Measurements from ENCODE around the gene SENP8. TPM values are rescaled to one million over a fixed set of nuclear protein-coding genes. Genes with fewer than 3 reads are reported as not detected.

Gene SENP8
- total and polyA plus RNA-seq, 2 of the 13 experiments (the other 11 are each of a cell fraction or from before 2014, with no cell fraction given), result 2.7 to 3.0 TPM

DNA sequence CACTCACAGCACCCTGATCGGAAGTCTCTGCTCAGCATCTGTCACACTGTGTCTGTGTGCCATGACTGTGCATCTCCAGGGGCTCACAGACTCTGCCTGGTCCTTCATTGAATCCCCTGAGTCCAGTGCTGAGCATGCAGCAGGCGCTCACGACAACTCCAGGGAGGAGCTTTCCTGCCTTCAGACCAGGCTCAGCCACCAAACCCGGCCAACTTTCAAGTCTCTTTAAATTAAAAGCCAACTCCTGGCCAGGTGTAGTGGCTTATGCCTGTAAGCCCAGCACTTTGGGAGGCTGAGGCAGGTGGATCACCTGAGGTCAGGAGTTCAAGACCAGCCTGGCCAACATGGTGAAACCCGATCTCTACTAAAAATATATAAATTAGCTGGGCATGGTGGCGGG lies 55.2 kb downstream of the SENP8 start:
- Histone ChIP-seq H3K27ac (ENCODE audit: extremely low read length, insufficient read depth, low read length) (no peak overlapping the region), H3K4me3 (replicated peaks in 1 of 3; ENCODE audit: insufficient read depth in 1 of 3, low read depth in 2 of 3, low read length in 3 of 3) (no peak overlapping the region), H3K9ac (ENCODE audit: insufficient read depth, low read depth, low read length) (no peak overlapping the region), H3K27me3 (ENCODE audit: control insufficient read depth in 1 of 2, insufficient read depth in 2 of 2, low read length in 2 of 2) (peaks cover 2 to 72% of the 10 kb centered on the region in 2 experiments; a peak in 4 of 5 replicates), H3K4me2 (ENCODE audit: low read depth, low read length) (no peak overlapping the region), H3K9me3 (ENCODE audit: low read length) (no peaks in the 10 kb centered on the region), H3K79me2 (ENCODE audit: insufficient read depth, low read length) (no peaks in the 10 kb centered on the region), H3K36me3 (replicated peaks in 1 of 2; ENCODE audit: control insufficient read depth in 1 of 2, insufficient read depth in 2 of 2, low read length in 2 of 2) (no peaks in the 10 kb centered on the region), H2AFZ (ENCODE audit: low read length) (no peak overlapping the region), H3K4me1 (ENCODE audit: insufficient read depth, low read length) (peaks cover 17% of the 10 kb centered on the region), H4K20me1 (ENCODE audit: insufficient read depth, low read length) (no peaks in the 10 kb centered on the region)
- ATAC-seq (no peak), FAIRE-seq (no peak), DNase-seq (ENCODE audit: low spot score) (no peak)
- CTCF ChIA-PET (ENCODE audit: low intra/inter-chr PET ratio, low total read pairs), result no interaction called here
- 60% methylated on average over 3 of the region's 6 CpGs for WGBS (ENCODE audit: low lambda C conversion rate)
- in situ Hi-C loops (cut with HindIII; ENCODE audit: extremely low pct_ligation_motif_present, low pct_unique_long_range_greater_than_20kb) (no loop called here), intact Hi-C loops (cut with micrococcal nuclease; ENCODE audit: unreplicated experiment) (no loop called here)
- POLR2A ChIA-PET, result no interaction called here
- BruUV-seq (replicated peaks), result no TSS peak
- TF ChIP-seq ZNF263 (CRISPR knock-in tag; IDR thresholded peaks at IDR 0.05) (no peak), POGZ (CRISPR knock-in tag; IDR thresholded peaks at IDR 0.05) (no peak), ZNF235 (CRISPR knock-in tag; IDR thresholded peaks at IDR 0.05; ENCODE audit: borderline replicate concordance) (no peak), ZNF230 (CRISPR knock-in tag; IDR thresholded peaks at IDR 0.05) (no peak), AKAP8 (CRISPR knock-in tag; IDR thresholded peaks at IDR 0.05) (no peak), HOXD1 (CRISPR knock-in tag; IDR thresholded peaks at IDR 0.05) (no peak)

DNA sequence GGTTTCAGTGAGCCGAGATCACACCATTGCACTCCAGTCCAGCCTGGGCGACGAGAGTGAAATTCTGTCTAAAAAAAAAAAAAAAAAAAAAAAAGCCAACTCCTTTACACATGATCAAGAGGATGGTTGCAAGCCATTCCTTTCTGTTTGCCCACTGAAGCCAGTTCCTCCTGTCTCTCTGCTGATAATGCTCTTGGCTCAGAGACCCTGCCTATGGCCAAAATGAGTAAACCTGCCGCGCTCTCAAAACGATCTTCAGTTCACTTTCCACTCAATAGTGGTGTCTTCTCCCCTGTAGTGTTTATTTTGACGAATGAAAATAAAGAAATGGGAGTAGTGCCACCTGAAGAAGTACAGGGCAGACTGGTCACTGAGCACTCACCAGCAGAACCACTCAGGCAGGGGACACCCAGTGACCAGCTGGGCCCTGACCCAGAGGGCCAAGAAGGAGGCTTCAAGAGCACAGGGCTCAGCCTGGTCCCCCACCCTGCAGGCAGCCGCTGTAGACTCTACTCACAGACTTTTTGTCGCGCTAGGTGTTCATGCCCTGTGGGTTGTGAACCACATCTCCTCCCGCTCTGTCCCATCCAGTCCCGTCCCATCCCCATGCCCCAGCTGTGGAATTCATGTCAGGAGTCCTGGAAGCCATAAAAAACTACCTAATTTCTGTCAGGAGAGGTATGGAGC lies 55.8 kb downstream of the SENP8 start:
- no peak overlapping the region for H2AFZ ChIP-seq (ENCODE audit: low read length)
- H3K4me2 ChIP-seq (ENCODE audit: low read depth, low read length), result no peak overlapping the region
- H3K4me3 ChIP-seq (replicated peaks in 1 of 3; ENCODE audit: insufficient read depth in 1 of 3, low read depth in 2 of 3, low read length in 3 of 3), result no peak overlapping the region
- FAIRE-seq (no peak), DNase-seq (ENCODE audit: low spot score) (no peak), ATAC-seq (no peak)
- H3K27ac ChIP-seq (ENCODE audit: extremely low read length, insufficient read depth, low read length), result no peak overlapping the region
- H3K4me1 ChIP-seq (ENCODE audit: insufficient read depth, low read length), result peaks cover 17% of the 10 kb centered on the region
- H3K79me2 ChIP-seq (ENCODE audit: insufficient read depth, low read length), result no peaks in the 10 kb centered on the region
- H3K36me3 ChIP-seq (replicated peaks in 1 of 2; ENCODE audit: control insufficient read depth in 1 of 2, insufficient read depth in 2 of 2, low read length in 2 of 2), result no peaks in the 10 kb centered on the region
- 72% methylated on average over 12 of the region's 12 CpGs for WGBS (ENCODE audit: low lambda C conversion rate)
- intact Hi-C loops (cut with micrococcal nuclease; ENCODE audit: unreplicated experiment) (no loop called here), in situ Hi-C loops (cut with HindIII; ENCODE audit: extremely low pct_ligation_motif_present, low pct_unique_long_range_greater_than_20kb) (no loop called here)
- peaks cover 2 to 70% of the 10 kb centered on the region in 2 experiments; a peak in 4 of 5 replicates for H3K27me3 ChIP-seq (ENCODE audit: control insufficient read depth in 1 of 2, insufficient read depth in 2 of 2, low read length in 2 of 2)
- ChIA-PET POLR2A (no interaction called here), CTCF (ENCODE audit: low intra/inter-chr PET ratio, low total read pairs) (no interaction called here)
- H3K9me3 ChIP-seq (ENCODE audit: low read length), result no peaks in the 10 kb centered on the region
- no peak for TF ChIP-seq ATF1 (CRISPR knock-in tag; IDR thresholded peaks at IDR 0.05)
- no peak overlapping the region for H3K9ac ChIP-seq (ENCODE audit: insufficient read depth, low read depth, low read length)
- BruUV-seq (replicated peaks), result no TSS peak
- no peaks in the 10 kb centered on the region for H4K20me1 ChIP-seq (ENCODE audit: insufficient read depth, low read length)

All from HepG2 (cell line).